GM18909 (cell line): ENCODE measurements around the gene GRIN2C.

Experiments used
- ATAC-seq: cut with Tn5 transposase; IDR thresholded peaks from one replicate; pipeline ENCODE4 v1.9.1; 2021; ENCODE audit warnings: mild to moderate bottlenecking; ENCODE audit not compliant: unreplicated experiment, poor library complexity

The GRIN2C gene

DNA sequence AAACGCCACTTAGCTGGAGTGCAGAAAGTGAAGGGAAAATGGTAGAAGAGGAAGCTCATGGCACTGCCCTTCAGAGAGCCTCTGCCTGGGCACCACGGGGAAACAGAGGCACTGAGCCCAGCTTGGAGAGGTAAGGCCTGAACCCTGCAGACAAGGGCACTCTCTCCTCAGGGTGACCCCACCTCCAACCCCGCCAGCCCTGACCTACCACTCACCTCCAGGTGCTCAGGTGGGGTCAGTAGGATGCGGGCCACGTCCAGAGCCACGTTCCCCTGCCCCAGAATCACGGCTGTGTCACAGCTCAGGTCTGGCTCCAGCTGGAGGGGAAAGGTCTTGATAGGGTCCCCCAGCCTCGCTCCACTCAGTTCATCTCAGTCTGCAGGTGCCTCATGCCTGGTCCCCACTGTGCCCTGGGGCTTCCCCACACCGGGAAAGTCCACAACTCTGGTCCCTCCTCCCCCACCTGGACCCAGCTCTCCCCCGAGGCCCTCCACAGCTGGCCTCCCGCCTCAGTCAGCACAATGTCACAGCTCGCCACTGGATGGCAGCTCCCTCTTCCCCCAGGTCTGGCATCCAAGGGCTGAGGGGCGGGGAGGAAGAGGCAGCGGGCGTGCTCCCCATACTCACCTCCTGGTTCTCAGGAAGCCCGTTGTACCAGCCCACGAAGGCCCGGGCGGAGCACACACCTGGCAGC is 6.0 kb upstream of the GRIN2C start:
- no peak for ATAC-seq

- ATAC-seq, result no peak
These were observed 5.2 kb upstream of the GRIN2C start for GRCh38 chr17:74864866-74865395.

GRCh38 chr17:74864297-74864865 is 4.7 kb upstream of the GRIN2C start:
- no peak for ATAC-seq

- no peak for ATAC-seq
These were observed 4.0 kb upstream of the GRIN2C start for GRCh38 chr17:74863420-74864296.

DNA sequence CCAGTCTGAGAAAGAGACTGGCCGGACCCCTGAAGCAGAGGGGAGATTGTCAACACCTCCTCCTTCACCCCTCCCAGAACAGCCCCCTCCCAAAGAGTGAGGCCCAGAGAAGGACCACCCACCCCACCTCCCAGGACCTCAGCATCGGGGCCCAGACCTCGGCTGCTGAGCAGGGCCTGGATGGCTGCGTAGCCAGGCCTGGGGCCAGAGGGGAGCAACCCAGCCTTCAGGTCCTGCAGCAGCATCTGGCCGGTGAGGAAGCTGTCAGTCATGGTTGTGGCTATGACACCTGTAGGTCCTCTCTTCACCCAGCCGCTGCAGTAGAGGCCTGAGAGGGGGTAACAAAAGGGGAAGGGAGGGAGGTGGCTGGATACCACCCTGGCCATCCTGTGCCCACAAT is 3.2 kb upstream of the GRIN2C start:
- ATAC-seq, result no peak

GRCh38 chr17:74862108-74862901 is 2.6 kb upstream of the GRIN2C start:
- no peak for ATAC-seq

GRCh38 chr17:74861662-74862107 is 2.0 kb upstream of the GRIN2C start:
- ATAC-seq, result no peak

DNA sequence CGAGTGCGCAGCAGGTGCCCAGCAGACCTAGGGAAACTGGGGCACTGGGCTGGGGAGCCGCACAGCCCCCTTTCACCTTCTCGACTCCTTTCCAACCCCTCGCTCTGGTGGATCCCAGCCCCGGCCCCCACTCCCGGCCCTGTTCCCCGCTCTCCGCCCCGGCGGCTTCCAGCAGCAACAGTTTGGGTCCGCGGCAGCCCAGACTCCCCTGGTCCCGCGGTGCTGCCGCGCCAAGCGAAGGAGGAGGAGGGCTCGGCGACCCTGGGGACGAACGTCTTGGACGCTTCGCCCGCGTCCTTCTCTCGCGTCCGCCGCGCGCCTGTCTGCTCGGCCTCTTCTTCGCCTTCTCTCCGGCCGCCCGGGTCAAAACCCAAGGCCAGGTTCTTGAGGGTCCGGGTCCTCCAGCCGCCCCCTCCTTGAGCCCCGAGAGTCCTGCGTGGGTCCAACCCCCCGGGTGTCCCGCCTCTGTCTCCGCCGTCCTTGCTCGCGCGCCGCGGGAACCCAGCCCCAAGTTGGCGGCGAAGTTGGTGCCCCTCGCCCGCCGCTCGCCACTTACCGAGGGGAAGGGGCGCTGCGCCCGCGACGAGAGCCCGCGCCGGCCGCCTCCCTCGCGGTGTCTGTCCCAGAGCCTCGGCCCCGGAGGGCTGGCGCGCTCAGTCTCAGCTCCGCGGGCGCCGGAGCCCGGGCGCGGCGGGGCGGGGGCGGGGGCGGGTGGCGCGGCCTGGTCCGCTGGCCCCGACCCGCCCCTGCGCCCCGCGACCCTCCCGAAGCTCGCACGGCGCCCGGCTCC is 1.4 kb upstream of the GRIN2C start:
- ATAC-seq, result no peak

DNA sequence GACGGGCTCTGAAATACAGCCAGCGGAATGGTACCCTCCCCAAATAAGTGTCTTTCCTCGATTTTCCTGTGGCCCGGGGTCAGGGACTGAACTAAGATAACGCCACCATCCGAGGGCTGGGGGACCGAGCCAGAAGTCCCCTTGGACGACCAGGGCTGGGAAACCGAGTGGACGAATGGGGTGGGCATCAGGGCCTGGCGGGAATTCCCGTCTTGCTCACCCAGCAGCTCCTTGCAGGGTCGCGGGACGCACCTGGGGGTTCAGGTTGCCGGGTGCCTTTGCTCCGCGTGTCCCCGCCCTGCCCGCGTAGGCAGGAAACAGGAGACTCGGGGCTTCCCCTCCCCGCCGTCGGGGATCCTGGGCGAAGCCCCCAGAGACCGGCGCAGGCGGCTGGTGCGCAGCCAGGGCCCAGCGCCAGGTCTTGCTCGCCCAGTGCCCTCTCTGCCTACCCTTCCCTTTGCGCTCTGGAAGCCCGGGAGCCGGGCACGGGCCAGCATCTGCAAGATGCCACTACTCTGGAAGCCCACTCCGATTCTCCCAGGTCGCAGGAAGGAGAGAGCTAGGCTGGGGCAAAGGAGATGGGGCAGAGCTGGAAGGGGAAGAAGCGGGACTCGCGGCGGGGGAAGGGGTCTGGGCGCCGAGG is 665 bp upstream of the GRIN2C start:
- no peak for ATAC-seq

DNA sequence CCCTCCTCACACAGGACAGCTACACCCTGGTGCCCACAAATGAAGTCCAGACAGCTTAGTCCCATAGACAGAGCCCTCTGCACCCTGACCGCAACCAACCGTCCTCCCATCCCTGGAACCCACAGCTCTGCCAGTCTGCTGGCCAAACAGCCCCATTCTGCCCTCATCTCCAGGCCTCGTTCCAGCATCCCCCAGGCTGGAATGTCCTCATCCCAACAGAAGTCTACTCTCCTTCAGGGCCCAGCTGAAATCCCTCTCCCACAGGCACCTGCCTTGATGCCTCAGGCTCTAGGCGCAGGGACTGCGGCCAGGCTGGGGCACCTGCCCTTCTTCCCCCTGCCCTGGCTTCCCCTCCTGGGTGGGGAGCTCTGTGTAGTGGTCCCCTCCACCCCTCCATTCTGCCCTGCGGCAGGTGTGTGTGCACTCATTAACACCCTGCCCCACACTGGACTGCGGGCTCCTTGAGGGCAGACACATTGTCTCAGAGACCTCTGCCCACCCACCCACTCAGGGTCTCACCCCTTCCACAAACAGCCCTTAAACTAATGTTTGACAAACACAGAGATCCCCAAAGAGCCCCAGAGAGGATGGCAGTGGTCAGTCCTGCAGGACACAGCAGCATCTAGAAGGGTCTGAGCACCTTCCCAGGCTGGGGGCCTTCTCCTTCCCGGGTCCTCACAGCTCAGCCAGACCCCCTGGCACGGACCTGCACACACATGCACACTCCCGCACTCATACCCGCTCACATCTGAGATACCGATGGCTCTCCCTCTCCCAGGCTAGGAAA is 820 bp downstream of the GRIN2C start:
- no peak for ATAC-seq

GRCh38 chr17:74857191-74857590 is 2.5 kb downstream of the GRIN2C start:
- no peak for ATAC-seq

DNA sequence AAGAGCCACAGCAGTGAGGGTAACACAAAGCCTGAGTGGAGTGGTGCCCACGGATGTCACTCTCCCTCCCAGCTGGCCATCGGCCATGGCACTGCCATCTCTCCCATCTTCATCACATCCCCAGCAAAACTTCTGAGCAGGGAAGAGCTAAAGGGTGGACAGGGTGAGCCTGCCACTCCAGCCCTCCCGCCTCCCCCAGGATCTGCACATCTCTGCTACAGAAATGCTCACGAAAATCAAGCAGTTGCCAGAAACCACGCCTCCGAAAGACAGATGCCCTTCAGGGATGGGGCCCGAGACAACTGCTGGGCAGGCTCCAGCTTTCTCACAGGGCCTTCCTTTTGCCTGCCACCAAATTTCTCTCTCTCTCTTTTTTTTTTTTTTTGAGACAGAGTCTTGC is 3.6 kb downstream of the GRIN2C start:
- no peak for ATAC-seq

DNA sequence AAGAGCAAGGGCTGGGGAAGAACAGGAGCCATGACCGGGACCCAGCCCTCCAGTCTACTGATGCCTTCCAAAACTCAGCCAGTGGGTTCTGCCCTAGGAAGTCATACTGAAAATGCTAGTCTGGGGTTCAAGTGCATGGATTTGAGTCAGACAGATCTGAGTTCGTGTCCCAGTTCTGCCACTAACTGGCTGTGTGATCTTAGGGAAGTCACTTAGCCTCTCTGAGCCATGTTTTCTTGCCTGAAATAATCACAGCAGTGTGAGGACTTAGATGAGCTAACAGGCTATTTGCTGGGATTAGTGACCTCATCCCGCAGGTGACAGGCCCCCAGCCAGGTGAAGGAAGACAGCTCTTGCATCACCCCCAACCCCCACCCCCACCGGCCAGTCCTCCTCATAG is 4.4 kb downstream of the GRIN2C start:
- ATAC-seq, result no peak

GRCh38 chr17:74854792-74855191 is 4.9 kb downstream of the GRIN2C start:
- no peak for ATAC-seq

- ATAC-seq, result no peak
These were observed 6.0 kb downstream of the GRIN2C start for GRCh38 chr17:74853669-74854068.

- no peak for ATAC-seq
These were observed 6.7 kb downstream of the GRIN2C start for GRCh38 chr17:74853048-74853397.

GRCh38 chr17:74852237-74853047 is 7.2 kb downstream of the GRIN2C start:
- no peak for ATAC-seq
